NB4 (cell line): Measurements from ENCODE around the gene PDILT.

Source experiments
- CTCF ChIP-seq: IDR thresholded peaks from one replicate; pipeline ENCODE4 v1.5.1; 2012; ENCODE audit warnings: low read depth, low read length
- MAX ChIP-seq: IDR thresholded peaks from 2 replicates; pipeline ENCODE4 v1.6.1; 2011; ENCODE audit warnings: low read depth, low read length
- MYC ChIP-seq: IDR thresholded peaks from 2 replicates; pipeline ENCODE4 v1.6.1; 2011; ENCODE audit warnings: low read depth, low read length
- POLR2A ChIP-seq: IDR thresholded peaks from 2 replicates; pipeline ENCODE4 v1.6.1; 2011; ENCODE audit warnings: mild to moderate bottlenecking; ENCODE audit not compliant: insufficient read length; ENCODE audit errors: extremely low read depth

GRCh38 chr16:20325005-20325404 is 79.5 kb downstream of the PDILT start:
- TF ChIP-seq CTCF, result no peak
- TF ChIP-seq POLR2A, result no peak
- no peak for TF ChIP-seq MYC
- no peak for TF ChIP-seq MAX
